Astrocyte (in vitro differentiated cells and primary cell): ENCODE measurements around the gene CYLD.

Experiments used
- EZH2 ChIP-seq: IDR thresholded peaks from 2 replicates; pipeline ENCODE4 v1.6.1; 2012; ENCODE audit warnings: mild to moderate bottlenecking, low read length, inconsistent platforms; ENCODE audit not compliant: insufficient read depth
- TF ChIP-seq, protein P1 (sequence below): IDR thresholded peaks from 2 replicates; pipeline ENCODE4 v1.5.1; 2011; ENCODE audit warnings: low read depth, mild to moderate bottlenecking, inconsistent platforms, low read length, moderate library complexity; ENCODE audit not compliant: insufficient read depth

DNA sequence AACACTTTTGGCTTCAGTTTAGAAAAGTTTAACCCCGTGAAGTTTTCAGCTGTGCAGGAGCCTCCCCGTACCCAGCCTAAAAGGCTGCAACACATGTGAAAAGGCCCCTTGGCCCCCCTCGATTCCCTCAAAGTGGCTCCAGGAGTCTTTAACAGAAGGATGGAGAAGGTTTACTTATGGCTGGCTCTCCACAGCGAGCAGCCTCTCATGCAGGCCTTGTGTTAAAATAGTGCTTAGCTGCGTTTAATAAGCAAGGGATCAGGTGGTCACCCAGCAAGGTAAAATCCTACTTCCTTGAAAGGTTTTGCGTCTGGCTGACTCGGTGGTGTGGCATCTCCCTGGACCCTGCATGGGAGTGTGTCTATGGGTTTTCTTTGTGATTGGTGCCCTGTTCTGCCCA, 8.4 kb upstream of the CYLD start:
- TF ChIP-seq, protein P1, sequence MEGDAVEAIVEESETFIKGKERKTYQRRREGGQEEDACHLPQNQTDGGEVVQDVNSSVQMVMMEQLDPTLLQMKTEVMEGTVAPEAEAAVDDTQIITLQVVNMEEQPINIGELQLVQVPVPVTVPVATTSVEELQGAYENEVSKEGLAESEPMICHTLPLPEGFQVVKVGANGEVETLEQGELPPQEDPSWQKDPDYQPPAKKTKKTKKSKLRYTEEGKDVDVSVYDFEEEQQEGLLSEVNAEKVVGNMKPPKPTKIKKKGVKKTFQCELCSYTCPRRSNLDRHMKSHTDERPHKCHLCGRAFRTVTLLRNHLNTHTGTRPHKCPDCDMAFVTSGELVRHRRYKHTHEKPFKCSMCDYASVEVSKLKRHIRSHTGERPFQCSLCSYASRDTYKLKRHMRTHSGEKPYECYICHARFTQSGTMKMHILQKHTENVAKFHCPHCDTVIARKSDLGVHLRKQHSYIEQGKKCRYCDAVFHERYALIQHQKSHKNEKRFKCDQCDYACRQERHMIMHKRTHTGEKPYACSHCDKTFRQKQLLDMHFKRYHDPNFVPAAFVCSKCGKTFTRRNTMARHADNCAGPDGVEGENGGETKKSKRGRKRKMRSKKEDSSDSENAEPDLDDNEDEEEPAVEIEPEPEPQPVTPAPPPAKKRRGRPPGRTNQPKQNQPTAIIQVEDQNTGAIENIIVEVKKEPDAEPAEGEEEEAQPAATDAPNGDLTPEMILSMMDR = no peak
- TF ChIP-seq EZH2 = no peak
